Suprapubic skin (tissue), 4 donors: ENCODE measurements around the gene PRRT4.

ENCODE experiments used
- EP300 ChIP-seq: sonication (generic); formaldehyde crosslinking; IDR thresholded peaks from one replicate; pipeline ENCODE4 v1.6.1; 2017; ENCODE audit warnings: antibody characterized with exemption
- POLR2A ChIP-seq, 2 donors: fragments of 450-650 bp; IDR thresholded peaks; one replicate each; pipeline ENCODE4 v1.6.1; 2017; ENCODE audit warnings: antibody characterized with exemption in 2 of 2, mild to moderate bottlenecking in 2 of 2, moderate library complexity in 2 of 2
- POLR2AphosphoS5 ChIP-seq, 3 donors: sonication (generic); formaldehyde crosslinking; IDR thresholded peaks; one replicate each; pipeline ENCODE4 v1.6.1; 2017; ENCODE audit warnings: antibody characterized with exemption in 3 of 3
- TF ChIP-seq, protein P1 (sequence below), 2 donors: fragments of 200-600 bp in 1 of 2; fragments of 450-650 bp in 1 of 2; sonication (generic) in 1 of 2; IDR thresholded peaks; one replicate each; pipeline ENCODE4 v1.5.1; 2016 to 2019; ENCODE audit warnings: antibody characterized with exemption in 2 of 2, mild to moderate bottlenecking in 1 of 2, moderate library complexity in 1 of 2

GRCh38 chr7:128393526-128394330, 32.2 kb upstream of the PRRT4 start:
- TF ChIP-seq, protein P1, sequence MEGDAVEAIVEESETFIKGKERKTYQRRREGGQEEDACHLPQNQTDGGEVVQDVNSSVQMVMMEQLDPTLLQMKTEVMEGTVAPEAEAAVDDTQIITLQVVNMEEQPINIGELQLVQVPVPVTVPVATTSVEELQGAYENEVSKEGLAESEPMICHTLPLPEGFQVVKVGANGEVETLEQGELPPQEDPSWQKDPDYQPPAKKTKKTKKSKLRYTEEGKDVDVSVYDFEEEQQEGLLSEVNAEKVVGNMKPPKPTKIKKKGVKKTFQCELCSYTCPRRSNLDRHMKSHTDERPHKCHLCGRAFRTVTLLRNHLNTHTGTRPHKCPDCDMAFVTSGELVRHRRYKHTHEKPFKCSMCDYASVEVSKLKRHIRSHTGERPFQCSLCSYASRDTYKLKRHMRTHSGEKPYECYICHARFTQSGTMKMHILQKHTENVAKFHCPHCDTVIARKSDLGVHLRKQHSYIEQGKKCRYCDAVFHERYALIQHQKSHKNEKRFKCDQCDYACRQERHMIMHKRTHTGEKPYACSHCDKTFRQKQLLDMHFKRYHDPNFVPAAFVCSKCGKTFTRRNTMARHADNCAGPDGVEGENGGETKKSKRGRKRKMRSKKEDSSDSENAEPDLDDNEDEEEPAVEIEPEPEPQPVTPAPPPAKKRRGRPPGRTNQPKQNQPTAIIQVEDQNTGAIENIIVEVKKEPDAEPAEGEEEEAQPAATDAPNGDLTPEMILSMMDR (IDR thresholded peaks at IDR 0.05) = no peak
- no peak for TF ChIP-seq POLR2AphosphoS5 (IDR thresholded peaks at IDR 0.05)
- TF ChIP-seq EP300 = no peak
- TF ChIP-seq POLR2A (IDR thresholded peaks at IDR 0.05) = no peak
